HG02759 (cell line): ENCODE data around the gene CHRM3.
"Not testable (repeated sequence)": the region's sequence is repeated elsewhere in the genome, so short reads cannot be mapped to it uniquely, and the experiment has no call there.

ENCODE experiments used
- ATAC-seq: cut with Tn5 transposase; IDR thresholded peaks from one replicate; pipeline ENCODE4 v1.9.1; 2021; ENCODE audit warnings: mild to moderate bottlenecking, moderate library complexity; ENCODE audit not compliant: unreplicated experiment

The CHRM3 gene

DNA sequence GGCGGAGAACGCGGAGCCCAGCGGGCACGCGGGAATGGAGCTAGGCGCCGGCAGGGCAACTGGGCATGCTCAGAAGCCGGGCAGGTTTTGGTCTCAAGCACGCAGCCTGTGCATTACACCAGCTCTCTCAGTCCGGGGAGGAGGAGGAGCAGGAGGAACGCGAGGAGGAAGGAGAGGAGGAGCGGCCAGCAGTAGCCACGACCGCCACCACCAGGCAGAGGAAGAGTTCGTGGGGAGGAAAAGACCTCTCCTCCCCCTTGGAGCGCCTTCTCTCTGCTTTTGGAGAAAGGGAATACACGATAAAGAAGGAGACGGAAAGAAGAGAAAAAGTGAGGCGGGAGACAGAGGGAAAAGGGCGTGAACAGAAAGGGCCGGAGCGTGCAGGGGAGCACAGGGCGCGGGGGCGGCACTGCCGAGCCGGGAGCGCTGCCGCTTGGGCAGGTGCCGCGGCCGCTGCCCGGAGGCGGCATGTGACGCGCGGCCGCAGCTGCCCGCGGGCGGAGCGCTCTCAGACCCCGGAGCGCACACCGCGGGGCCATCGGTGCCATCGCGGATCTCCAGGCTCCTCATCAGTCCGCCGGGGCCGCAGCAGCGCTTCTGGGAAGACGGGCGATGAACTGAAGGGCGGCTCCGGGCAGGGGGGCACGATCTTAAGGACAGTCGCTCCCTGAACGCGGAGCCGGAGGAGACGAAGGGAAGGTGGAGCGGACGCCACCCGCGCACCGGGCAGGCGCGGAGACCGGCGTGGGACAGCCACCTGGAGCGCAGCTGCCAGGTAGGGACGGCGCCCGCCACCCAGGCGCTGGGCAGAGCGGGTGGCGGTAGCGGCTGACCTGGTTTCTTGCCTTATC lies at the start of gene CHRM3:
CHRM3 (plus strand) TSS at position 116 of the 851 bp plus-strand sequence. CDS start 520,884 bp downstream, outside the sequence.
- ATAC-seq = no peak

GRCh38 chr1:239337799-239338430 lies 48.5 kb upstream of the CHRM3 start:
- ATAC-seq = no peak

DNA sequence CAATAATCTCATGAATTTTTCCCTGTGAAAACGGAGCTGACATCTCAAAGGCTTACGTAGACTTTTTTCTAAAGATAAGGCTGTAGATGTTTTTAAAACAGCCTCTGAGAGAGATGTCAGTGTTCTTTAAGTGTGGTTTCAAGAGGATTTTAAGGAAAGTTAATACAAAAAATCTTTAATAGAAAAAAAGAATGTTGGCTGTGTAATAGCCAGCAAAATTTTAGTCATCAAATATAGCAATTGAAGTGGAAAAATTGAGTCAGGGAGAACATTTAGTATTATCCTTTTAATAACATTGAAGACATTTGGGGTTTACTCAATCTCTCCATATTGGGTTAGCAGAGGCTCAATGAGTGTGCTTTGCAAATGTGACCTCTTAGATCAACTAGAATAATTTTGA lies 38.6 kb upstream of the CHRM3 start:
- no peak for ATAC-seq

DNA sequence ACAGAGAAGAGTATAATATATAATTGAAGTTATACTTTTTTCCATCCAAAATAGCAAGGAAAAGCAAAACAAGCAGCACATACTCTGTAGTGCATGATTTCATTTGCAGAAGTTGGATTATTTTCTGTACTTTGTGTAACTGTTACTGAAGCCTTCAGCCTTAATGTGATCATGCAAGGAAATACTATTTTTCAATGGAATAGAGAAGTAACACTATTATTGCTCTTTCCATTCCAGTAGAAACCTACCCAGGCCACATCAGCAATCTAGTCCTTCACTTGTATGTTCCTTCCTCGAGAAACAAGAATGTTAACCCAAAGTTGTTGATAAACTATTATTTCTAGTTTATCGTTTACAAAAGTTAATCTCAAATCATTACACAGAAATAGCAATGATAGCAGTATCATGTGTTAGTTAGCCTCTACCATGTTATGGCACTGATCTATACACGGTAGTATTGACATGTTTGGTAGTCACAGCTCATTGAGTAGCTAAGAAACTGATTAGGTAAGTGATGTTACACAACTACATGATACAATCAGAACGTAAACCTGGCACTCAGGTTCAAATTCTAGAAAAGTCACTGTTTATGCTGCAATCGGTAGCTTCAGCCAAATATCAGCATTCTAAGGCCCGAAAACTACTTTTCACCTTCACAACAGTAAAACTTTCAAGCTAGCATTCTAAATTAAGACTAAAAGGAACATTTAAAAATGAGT lies 37.6 kb upstream of the CHRM3 start:
- ATAC-seq = no peak

DNA sequence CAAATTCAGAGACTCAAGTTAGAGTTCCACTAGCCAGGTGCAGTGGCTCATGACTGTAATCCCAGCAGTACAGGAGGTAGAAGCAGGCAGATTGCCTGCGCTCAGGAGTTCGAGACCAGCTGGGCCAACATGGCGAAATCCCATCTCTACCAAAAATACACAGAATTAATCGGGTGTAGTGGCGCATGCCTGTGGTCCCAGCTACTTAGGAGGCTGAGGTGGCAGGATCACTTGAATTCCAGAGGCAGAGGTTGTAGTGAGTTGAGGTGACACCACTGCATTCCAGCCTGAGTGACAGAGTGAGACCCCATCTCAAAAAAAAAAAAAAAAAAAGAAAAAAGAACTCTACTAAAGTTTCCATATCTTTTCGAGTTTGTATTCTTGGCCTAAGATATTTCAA lies 36.7 kb upstream of the CHRM3 start:
- ATAC-seq = no peak

GRCh38 chr1:239353536-239353935 lies 32.8 kb upstream of the CHRM3 start:
- ATAC-seq = no peak

GRCh38 chr1:239354231-239354630 lies 32.1 kb upstream of the CHRM3 start:
- no peak for ATAC-seq

DNA sequence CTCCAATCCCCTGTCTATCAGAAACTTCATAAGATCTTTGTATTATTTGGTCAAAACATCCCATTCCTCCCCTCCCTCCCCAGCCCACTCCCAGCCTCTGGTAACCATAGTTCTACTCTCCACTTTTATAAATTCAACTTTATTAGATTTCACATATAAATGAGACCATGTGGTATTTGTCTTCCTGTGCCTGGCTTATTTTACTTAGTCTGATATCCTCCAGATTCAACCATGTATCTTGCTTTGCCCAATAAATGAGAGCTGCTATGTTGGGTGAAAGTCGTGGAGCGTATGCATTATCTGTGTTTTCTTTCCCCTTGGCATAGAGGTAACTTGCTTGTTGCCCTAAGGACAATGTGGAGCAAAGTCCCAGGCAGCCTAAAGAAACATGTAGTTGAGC lies 28.5 kb upstream of the CHRM3 start:
- no peak for ATAC-seq

- no peak for ATAC-seq
Measured at GRCh38 chr1:239361403-239361802, 25.0 kb upstream of the CHRM3 start.

GRCh38 chr1:239363930-239364329 lies 22.4 kb upstream of the CHRM3 start:
- ATAC-seq = no peak

GRCh38 chr1:239367196-239367810 lies 19.1 kb upstream of the CHRM3 start:
- ATAC-seq = no peak

DNA sequence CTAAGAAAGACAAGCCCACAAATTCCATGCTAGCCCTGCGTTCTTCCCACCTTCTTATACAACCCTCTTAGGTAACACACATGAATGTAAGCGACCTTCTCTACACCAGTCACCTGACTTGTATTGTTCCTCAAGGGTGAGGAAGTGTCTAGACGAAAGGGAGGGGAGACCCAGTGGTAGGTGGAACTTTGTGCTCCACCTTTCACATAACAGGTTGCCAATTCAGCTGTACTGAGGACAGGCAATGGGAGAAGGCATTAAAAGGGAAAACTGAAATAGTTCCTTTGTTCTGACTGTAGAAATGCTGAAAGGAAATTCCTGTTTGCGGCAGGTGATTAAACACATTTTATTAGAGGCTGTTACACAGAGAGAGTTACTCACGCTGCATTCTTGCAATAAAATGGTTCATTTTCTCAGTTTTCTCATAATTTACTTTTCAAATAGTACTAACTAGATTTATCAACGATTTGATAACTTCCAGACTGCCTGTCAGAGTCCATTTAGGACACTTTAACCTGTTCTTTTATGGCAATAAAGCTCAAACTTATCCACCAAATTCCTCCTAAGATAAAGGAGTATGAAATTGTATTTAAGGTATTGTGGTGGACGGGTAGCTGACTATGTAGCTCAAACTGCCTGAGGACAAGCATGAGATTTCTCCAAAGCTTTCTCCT lies 17.8 kb upstream of the CHRM3 start:
- no peak for ATAC-seq

DNA sequence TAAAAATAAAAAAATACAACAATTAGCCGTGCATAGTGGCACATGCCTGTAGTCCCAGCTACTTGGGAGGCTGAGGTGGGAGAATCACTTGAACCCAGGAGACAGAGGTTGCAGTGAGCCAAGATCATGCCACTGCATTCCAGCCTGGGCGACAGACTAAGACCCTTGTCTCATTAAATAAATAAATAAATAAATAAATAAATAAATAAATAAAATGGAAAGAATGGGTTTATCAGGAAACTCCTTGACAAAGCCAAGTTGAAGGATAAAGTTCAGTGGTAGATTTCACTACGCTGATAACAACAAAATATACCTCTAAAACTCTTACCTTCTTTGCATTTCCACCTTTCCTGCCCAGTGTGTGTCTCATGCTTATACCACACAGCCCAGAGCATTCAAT lies 15.5 kb upstream of the CHRM3 start:
- not testable (repeated sequence) for ATAC-seq

DNA sequence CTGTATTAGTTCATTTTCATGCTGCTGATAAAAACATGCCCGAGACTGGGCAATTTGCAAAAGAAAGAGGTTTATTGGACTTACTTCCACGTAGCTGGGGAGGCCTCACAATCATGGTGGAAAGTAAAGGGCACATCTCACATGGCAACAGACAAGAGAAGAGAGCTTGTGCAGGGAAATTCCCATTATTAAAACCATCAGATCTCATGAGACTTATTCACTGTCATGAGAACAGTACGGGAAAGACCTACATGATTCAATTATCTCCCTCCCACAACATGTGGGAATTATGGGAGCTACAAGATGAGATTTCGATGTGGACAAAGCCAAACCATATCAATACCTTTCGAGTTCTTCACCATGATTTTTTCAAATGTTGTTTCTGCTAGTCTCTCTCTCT lies 3.7 kb upstream of the CHRM3 start:
- ATAC-seq = no peak

- no peak for ATAC-seq
Measured at GRCh38 chr1:239383714-239384113, 2.7 kb upstream of the CHRM3 start.

DNA sequence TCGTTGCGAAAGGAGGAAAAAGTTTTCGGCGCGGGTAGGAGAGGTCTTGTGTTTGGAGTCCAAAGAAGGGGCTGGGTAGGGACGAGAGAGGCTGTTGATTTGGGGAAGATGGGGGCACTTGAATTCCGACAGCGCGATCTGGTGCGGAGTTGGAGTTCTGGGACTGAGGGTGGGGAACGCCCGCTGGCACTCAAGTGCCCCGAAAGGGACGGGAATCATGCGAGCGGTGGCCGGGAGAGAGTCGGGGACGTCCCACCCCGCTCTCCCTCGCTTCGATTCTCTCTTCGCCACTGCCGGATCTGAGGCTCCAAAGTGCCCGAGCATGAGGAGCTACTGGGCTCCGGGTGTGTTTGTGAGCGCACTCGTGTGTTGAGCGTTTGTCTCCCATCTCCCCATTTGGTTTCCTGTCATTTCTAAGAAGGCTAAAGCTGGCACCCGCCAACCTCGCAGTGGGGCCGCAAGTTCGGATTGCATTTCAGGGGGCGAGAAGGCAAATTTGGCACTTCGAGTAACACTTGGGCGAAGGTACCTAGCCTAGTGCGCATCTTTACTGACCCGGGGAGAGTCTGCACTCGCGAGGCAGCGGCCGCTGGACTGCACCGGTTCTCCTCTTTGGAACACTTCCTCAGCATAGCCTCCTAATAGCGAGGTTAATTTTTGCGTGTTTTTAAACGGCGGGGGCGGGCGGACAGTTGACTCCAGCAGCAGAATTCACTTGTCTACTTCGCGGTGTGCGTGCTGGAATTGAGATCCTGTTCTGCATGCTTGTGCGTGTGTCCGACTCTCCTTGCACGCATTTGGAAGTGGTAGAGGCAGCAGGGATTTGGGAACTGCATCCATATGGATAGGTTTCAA lies 1.2 kb downstream of the CHRM3 start:
- no peak for ATAC-seq

- no peak for ATAC-seq
Measured at GRCh38 chr1:239388159-239388485, 1.8 kb downstream of the CHRM3 start.

GRCh38 chr1:239388578-239388977 lies 2.2 kb downstream of the CHRM3 start:
- ATAC-seq = no peak

DNA sequence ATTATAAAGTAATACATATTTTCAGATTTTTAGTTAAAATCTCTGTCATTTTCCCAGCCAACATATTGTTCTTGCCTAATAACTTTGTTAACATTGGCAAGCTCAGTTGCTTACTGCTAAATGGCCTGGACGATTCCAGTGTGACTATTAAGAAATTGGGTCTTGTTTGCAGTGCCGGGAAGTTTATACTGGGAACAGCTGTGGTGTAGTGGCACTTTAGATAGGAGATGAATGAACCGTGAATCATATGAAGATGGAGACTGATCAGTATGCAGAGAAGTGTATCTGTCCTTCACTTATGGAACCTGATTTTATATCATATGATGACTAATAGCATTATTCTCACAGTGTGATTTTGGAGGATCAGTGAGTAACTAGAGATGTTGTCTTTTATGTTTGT lies 3.3 kb downstream of the CHRM3 start:
- no peak for ATAC-seq

DNA sequence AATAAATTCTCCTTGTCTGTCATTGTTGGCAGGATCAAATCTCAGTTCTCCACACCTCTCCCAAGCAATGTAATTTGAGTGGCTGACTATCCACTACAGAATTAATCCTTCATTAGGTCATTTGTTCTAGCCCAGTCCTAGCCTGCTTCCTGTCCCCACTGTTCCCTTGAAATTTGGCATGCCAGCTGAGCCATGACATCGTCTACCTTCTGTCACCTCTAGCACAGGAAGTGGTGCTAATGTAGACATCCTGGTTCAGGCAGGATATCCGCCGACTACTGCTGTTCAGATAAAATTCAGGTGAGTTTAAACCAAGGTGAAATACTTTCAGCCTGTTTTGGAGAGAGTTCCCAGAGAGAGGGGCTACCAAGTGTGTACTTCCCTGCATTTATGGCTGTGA lies 5.9 kb downstream of the CHRM3 start:
- ATAC-seq = no peak
